ENCODE measurements around the gene CLCN7. TPM values are rescaled to one million over a fixed set of nuclear protein-coding genes. Genes with fewer than 3 reads are reported as not detected.

The CLCN7 gene
- polyA plus RNA-seq, 1 of the 3 experiments (the other 2 are of a cell fraction): 44.3 TPM

DNA sequence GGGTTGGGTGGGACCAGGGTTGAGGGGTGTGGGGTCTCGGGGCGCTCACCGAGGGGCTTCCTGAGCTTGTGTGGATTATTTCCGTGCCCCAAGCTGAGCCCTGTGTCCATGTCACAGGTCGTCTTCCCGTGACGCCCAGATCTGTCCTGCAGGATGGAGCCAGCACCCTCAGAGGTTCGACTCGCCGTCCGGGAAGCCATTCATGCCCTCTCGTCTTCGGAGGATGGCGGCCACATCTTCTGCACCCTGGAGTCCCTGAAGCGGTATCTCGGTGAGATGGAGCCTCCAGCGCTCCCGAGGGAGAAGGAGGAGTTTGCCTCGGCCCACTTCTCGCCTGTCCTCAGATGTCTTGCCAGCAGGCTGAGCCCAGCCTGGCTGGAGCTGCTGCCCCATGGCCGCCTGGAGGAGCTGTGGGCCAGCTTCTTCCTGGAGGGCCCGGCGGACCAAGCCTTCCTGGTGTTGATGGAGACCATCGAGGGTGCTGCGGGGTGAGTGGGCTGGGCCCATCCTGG, 19.4 kb upstream of the CLCN7 start:
- CTCF ChIA-PET: interaction anchor here (0.9 to 1.4 kb wide), 4 partner anchors 18 to 111 kb away, joined by 3 to 5 read pairs (median 3); no protein-coding TSS in a partner anchor
- Histone ChIP-seq H3K4me1 (ENCODE audit: control insufficient read depth in 1 of 2, insufficient read depth in 2 of 2, low read depth in 1 of 2, low read length in 1 of 2) (peaks cover 0 to 17% of the 10 kb centered on the region in 2 experiments; a peak in 1 of 4 replicates), H3F3A (replicated peaks; ENCODE audit: insufficient read depth) (no peaks in the 10 kb centered on the region), H3K4me3 (ENCODE audit: low read depth in 2 of 2, low read length in 1 of 2) (peak overlapping the region; percentile 78 to 83), H2AFZ (ENCODE audit: low read depth) (no peak overlapping the region), H3K9me2 (no peaks in the 10 kb centered on the region), H3K4me2 (peak overlapping the region; percentile 95), H3K27me3 (ENCODE audit: insufficient read depth) (no peaks in the 10 kb centered on the region), H3K9ac (peak overlapping the region; percentile 85), H3K9me3 (no peaks in the 10 kb centered on the region), H3K79me2 (ENCODE audit: insufficient read depth) (peaks cover 17% of the 10 kb centered on the region; the same call in 1 of the 2 replicates), H3K27ac (ENCODE audit: low read depth in 2 of 2, low read length in 1 of 2) (0 out of 4 replicates have a peak overlapping the region, but pooled peaks of 1 of the 2 experiments have one; percentile 20), H3K36me3 (replicated peaks in 1 of 2; ENCODE audit: control insufficient read depth in 1 of 2, insufficient read depth in 2 of 2, low read length in 1 of 2) (peaks cover 0 to 31% of the 10 kb centered on the region in 2 experiments), H4K20me1 (ENCODE audit: insufficient read depth) (no peaks in the 10 kb centered on the region)
- POLR2A ChIA-PET: no interaction called here
- TF ChIP-seq RFX5 (IDR thresholded peaks at IDR 0.05; ENCODE audit: low read length) (no peak), SMC3 (IDR thresholded peaks at IDR 0.05; ENCODE audit: low read depth, low read length) (peak; percentile 60), SIN3A (IDR thresholded peaks at IDR 0.05; ENCODE audit: borderline replicate concordance, low read depth, low read length) (no peak), RXRA (IDR thresholded peaks at IDR 0.05; ENCODE audit: borderline replicate concordance, low read depth) (no peak), TEAD4 (IDR thresholded peaks at IDR 0.05; ENCODE audit: borderline replicate concordance, insufficient read depth) (no peak), EP300 (IDR thresholded peaks at IDR 0.05; ENCODE audit: borderline replicate concordance in 1 of 2, low read depth in 1 of 2, low read length in 1 of 2) (no peak), RAD21 (IDR thresholded peaks at IDR 0.05; ENCODE audit: low read length) (peak; percentile 74), TCF12 (IDR thresholded peaks at IDR 0.05) (no peak), FOXM1 (IDR thresholded peaks at IDR 0.05; ENCODE audit: low read depth) (no peak), POLR2AphosphoS5 (IDR thresholded peaks at IDR 0.05; ENCODE audit: low read depth, low read length) (no peak)
- TF ChIP-seq, protein P1, sequence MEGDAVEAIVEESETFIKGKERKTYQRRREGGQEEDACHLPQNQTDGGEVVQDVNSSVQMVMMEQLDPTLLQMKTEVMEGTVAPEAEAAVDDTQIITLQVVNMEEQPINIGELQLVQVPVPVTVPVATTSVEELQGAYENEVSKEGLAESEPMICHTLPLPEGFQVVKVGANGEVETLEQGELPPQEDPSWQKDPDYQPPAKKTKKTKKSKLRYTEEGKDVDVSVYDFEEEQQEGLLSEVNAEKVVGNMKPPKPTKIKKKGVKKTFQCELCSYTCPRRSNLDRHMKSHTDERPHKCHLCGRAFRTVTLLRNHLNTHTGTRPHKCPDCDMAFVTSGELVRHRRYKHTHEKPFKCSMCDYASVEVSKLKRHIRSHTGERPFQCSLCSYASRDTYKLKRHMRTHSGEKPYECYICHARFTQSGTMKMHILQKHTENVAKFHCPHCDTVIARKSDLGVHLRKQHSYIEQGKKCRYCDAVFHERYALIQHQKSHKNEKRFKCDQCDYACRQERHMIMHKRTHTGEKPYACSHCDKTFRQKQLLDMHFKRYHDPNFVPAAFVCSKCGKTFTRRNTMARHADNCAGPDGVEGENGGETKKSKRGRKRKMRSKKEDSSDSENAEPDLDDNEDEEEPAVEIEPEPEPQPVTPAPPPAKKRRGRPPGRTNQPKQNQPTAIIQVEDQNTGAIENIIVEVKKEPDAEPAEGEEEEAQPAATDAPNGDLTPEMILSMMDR (IDR thresholded peaks at IDR 0.05): peak; percentile 66
- TF ChIP-seq, protein P2, sequence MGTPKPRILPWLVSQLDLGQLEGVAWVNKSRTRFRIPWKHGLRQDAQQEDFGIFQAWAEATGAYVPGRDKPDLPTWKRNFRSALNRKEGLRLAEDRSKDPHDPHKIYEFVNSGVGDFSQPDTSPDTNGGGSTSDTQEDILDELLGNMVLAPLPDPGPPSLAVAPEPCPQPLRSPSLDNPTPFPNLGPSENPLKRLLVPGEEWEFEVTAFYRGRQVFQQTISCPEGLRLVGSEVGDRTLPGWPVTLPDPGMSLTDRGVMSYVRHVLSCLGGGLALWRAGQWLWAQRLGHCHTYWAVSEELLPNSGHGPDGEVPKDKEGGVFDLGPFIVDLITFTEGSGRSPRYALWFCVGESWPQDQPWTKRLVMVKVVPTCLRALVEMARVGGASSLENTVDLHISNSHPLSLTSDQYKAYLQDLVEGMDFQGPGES (IDR thresholded peaks at IDR 0.05; ENCODE audit: low read depth, low read length): no peak
- TF ChIP-seq, protein P3, sequence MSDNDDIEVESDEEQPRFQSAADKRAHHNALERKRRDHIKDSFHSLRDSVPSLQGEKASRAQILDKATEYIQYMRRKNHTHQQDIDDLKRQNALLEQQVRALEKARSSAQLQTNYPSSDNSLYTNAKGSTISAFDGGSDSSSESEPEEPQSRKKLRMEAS (IDR thresholded peaks at IDR 0.05; ENCODE audit: low read depth): no peak
- TF ChIP-seq, protein P4, sequence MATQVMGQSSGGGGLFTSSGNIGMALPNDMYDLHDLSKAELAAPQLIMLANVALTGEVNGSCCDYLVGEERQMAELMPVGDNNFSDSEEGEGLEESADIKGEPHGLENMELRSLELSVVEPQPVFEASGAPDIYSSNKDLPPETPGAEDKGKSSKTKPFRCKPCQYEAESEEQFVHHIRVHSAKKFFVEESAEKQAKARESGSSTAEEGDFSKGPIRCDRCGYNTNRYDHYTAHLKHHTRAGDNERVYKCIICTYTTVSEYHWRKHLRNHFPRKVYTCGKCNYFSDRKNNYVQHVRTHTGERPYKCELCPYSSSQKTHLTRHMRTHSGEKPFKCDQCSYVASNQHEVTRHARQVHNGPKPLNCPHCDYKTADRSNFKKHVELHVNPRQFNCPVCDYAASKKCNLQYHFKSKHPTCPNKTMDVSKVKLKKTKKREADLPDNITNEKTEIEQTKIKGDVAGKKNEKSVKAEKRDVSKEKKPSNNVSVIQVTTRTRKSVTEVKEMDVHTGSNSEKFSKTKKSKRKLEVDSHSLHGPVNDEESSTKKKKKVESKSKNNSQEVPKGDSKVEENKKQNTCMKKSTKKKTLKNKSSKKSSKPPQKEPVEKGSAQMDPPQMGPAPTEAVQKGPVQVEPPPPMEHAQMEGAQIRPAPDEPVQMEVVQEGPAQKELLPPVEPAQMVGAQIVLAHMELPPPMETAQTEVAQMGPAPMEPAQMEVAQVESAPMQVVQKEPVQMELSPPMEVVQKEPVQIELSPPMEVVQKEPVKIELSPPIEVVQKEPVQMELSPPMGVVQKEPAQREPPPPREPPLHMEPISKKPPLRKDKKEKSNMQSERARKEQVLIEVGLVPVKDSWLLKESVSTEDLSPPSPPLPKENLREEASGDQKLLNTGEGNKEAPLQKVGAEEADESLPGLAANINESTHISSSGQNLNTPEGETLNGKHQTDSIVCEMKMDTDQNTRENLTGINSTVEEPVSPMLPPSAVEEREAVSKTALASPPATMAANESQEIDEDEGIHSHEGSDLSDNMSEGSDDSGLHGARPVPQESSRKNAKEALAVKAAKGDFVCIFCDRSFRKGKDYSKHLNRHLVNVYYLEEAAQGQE (IDR thresholded peaks at IDR 0.05; ENCODE audit: low read depth, low read length): no peak
- TF ChIP-seq, protein P5, sequence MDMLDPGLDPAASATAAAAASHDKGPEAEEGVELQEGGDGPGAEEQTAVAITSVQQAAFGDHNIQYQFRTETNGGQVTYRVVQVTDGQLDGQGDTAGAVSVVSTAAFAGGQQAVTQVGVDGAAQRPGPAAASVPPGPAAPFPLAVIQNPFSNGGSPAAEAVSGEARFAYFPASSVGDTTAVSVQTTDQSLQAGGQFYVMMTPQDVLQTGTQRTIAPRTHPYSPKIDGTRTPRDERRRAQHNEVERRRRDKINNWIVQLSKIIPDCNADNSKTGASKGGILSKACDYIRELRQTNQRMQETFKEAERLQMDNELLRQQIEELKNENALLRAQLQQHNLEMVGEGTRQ (IDR thresholded peaks at IDR 0.05; ENCODE audit: borderline replicate concordance, low read depth, low read length): no peak
- TF ChIP-seq, protein P6, sequence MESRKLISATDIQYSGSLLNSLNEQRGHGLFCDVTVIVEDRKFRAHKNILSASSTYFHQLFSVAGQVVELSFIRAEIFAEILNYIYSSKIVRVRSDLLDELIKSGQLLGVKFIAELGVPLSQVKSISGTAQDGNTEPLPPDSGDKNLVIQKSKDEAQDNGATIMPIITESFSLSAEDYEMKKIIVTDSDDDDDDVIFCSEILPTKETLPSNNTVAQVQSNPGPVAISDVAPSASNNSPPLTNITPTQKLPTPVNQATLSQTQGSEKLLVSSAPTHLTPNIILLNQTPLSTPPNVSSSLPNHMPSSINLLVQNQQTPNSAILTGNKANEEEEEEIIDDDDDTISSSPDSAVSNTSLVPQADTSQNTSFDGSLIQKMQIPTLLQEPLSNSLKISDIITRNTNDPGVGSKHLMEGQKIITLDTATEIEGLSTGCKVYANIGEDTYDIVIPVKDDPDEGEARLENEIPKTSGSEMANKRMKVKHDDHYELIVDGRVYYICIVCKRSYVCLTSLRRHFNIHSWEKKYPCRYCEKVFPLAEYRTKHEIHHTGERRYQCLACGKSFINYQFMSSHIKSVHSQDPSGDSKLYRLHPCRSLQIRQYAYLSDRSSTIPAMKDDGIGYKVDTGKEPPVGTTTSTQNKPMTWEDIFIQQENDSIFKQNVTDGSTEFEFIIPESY (IDR thresholded peaks at IDR 0.05; ENCODE audit: borderline replicate concordance, low read depth): no peak
- DNase-seq: peak; percentile 82
- WGBS (ENCODE audit: low lambda C conversion rate): 13% methylated on average over 9 of the region's 25 CpGs

Data from SK-N-SH (cell line).